ENCODE measurements around the gene PRR3.
"Not testable (repeated sequence)": the region's sequence is repeated elsewhere in the genome, so short reads cannot be mapped to it uniquely, and the experiment has no call there.

PRR3 gene

GRCh38 chr6:30556906-30557682 lies at the start of gene PRR3:
PRR3 (plus strand) TSS chr6:30557295; CDS start chr6:30557345, 50 bp downstream.
- peak; percentile 55 to 73 for DNase-seq (ENCODE audit: low read depth in 2 of 2)

GRCh38 chr6:30507849-30508827 lies 49.0 kb upstream of the PRR3 start:
- DNase-seq (ENCODE audit: low read depth in 2 of 2): no peak

GRCh38 chr6:30508890-30509736 lies 48.0 kb upstream of the PRR3 start:
- DNase-seq (ENCODE audit: low read depth in 2 of 2): no peak

DNA sequence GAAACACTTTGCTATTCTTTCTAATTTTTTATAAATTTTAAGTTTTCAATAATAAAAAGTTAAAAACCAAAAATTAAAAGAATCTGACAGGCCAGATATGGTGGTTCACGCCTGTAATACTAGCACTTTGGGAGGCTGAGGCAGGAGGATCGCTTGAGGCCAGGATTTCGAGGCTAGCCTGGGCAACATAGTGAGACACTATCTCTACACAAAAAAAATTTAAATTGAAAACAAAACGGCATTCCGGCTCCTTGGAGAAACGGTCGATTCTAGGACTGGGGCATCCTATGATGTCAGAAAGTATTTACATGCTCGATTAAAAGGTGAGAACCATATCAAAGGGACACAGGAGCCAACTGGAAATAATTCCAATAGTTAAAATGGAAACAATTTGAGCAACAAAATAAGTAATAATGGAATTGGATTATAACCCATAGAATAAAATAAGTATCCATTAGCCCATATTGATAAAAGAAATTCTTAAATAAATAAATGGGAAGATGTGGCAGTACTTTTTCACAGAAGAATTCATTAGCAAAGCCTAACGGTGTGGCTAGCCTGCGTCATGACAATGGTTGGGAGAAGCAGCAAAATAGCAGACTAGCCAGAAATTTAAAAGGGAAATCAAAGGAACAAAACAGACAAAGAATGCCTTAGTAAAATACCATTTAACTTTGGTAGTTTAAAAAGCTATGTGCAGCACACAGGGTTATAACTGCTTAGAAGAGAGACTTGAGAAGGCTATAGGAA lies 46.5 kb upstream of the PRR3 start:
- no peak for DNase-seq (ENCODE audit: low read depth in 2 of 2)

DNA sequence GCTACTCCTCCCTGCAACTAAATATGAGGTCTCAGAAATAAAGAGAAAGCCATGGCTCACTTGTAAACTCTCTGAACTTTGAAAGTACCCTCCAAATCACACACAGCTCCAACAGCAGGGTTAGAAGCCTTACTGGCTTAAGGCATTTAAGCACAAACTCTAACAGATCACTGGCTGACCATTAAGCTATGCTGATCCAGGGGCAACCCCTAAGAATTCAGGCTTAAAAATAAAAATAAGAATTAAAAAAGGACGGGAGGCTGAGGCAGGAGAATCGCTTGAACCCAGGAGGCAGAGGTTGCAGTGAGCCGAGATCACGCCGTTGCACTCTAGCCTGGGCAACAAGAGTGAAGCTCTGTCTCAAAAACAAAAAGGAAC lies 45.9 kb upstream of the PRR3 start:
- no peak for DNase-seq (ENCODE audit: low read depth in 2 of 2)

GRCh38 chr6:30513451-30513850 lies 43.6 kb upstream of the PRR3 start:
- no peak for DNase-seq (ENCODE audit: low read depth in 2 of 2)

DNA sequence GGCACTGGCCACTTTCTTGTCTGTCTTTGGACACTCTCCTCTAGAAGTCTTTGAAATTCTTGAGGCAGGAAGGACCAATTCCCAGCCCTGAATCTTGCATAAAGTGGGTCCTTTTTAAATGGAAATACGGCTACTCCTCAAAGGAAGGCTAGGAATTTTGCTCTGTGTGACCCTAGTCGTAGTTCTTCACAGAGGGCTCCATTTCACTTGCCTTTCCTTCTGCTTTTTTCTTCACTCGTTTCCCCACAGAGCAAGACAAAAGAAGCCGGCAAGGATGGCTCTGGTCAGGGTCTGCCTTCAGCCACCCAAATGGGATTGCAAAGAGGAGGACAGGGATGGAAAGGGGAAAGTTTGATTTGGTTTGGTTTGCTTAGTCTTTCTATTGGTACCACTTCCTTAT lies 42.0 kb upstream of the PRR3 start:
- DNase-seq (ENCODE audit: low read depth in 2 of 2): no peak

GRCh38 chr6:30515944-30516753 lies 40.9 kb upstream of the PRR3 start:
- peak; percentile 77 to 89 for DNase-seq (ENCODE audit: low read depth in 2 of 2)

- DNase-seq (ENCODE audit: low read depth in 2 of 2): not testable (repeated sequence)
These were observed 40.4 kb upstream of the PRR3 start for GRCh38 chr6:30516754-30517076.

GRCh38 chr6:30517767-30518504 lies 39.2 kb upstream of the PRR3 start:
- DNase-seq (ENCODE audit: low read depth in 2 of 2): not testable (repeated sequence)

- DNase-seq (ENCODE audit: low read depth in 2 of 2): not testable (repeated sequence)
These were observed 38.5 kb upstream of the PRR3 start for GRCh38 chr6:30518505-30519145.

- no peak for DNase-seq (ENCODE audit: low read depth in 2 of 2)
These were observed 36.6 kb upstream of the PRR3 start for GRCh38 chr6:30520522-30520921.

- DNase-seq (ENCODE audit: low read depth in 2 of 2): not testable (repeated sequence)
These were observed 36.0 kb upstream of the PRR3 start for GRCh38 chr6:30521082-30521481.

- DNase-seq (ENCODE audit: low read depth in 2 of 2): not testable (repeated sequence)
These were observed 35.1 kb upstream of the PRR3 start for GRCh38 chr6:30521952-30522351.

DNA sequence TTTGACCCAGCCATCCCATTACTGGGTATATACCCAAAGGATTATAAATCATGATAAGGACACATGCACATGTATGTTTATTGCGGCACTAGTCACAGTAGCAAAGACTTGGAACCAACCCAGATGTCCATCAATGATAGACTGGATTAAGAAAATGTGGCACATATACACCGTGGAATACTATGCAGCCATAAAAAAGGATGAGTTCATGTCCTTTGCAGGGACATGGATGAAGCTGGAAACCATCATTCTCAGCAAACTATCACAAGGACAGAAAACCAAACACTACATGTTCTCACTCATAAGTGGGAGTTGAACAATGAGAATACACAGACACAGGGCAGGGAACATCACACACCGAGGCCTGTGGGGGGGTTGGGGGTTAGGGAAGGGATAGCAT lies 30.7 kb upstream of the PRR3 start:
- DNase-seq (ENCODE audit: low read depth in 2 of 2): not testable (repeated sequence)

- not testable (repeated sequence) for DNase-seq (ENCODE audit: low read depth in 2 of 2)
These were observed 27.7 kb upstream of the PRR3 start for GRCh38 chr6:30529349-30529875.

GRCh38 chr6:30530014-30530413 lies 27.1 kb upstream of the PRR3 start:
- no peak for DNase-seq (ENCODE audit: low read depth in 2 of 2)

- no peak for DNase-seq (ENCODE audit: low read depth in 2 of 2)
These were observed 23.4 kb upstream of the PRR3 start for GRCh38 chr6:30533460-30534294.
